Heart left ventricle (tissue), 16 donors: ENCODE results near the gene PPARG. TPM values are rescaled to one million over a fixed set of nuclear protein-coding genes. Genes with fewer than 3 reads are reported as not detected.

ENCODE experiments used
- ATAC-seq, 4 donors: fragments of 200-7000 bp; cut with Tn5 transposase; one replicate each; pipeline ENCODE4 v1.9.1; 2020 to 2022; ENCODE audit warnings: moderate library complexity in 4 of 4, mild to moderate bottlenecking in 3 of 4, moderate number of reproducible peaks in 1 of 4
- DNase-seq, 5 donors: peaks; one replicate each; pipeline ENCODE4 v3.0.0-alpha.2; 2020
- H3K27ac ChIP-seq, 12 donors: fragments of 200-600 bp; sonication (generic) in 4 of 12; one replicate each; pipeline versions ENCODE4 v1.5.0 to v1.8.0; 2016 to 2022; ENCODE audit warnings: mild to moderate bottlenecking in 2 of 12
- H3K27me3 ChIP-seq, 9 donors: fragments of 200-600 bp; sonication (generic) in 2 of 9; one replicate each; pipeline versions ENCODE4 v1.5.1 to v1.8.0; 2016 to 2022; ENCODE audit warnings: mild to moderate bottlenecking in 3 of 9
- H3K36me3 ChIP-seq, 9 donors: fragments of 200-600 bp; sonication (generic) in 2 of 9; one replicate each; pipeline versions ENCODE4 v1.5.0 to v1.8.0; 2018 to 2022; ENCODE audit warnings: mild to moderate bottlenecking in 2 of 9
- H3K4me1 ChIP-seq, 12 donors: fragments of 200-600 bp; sonication (generic) in 4 of 12; one replicate each; pipeline versions ENCODE4 v1.5.0 to v1.8.0; 2016 to 2022; ENCODE audit warnings: mild to moderate bottlenecking in 3 of 12
- H3K4me3 ChIP-seq, 12 donors: fragments of 200-600 bp; sonication (generic) in 4 of 12; one replicate each; pipeline versions ENCODE4 v1.5.0 to v1.8.0; 2017 to 2022; ENCODE audit warnings: mild to moderate bottlenecking in 9 of 12, moderate library complexity in 4 of 12
- H3K9me3 ChIP-seq, 12 donors: fragments of 200-600 bp; sonication (generic) in 4 of 12; one replicate each; pipeline versions ENCODE4 v1.5.0 to v1.8.0; 2016 to 2022; ENCODE audit warnings: mild to moderate bottlenecking in 1 of 12
- POLR2A ChIP-seq, 2 donors: fragments of 450-650 bp; IDR thresholded peaks; one replicate each; pipeline ENCODE4 v1.6.1; 2017; ENCODE audit warnings: antibody characterized with exemption in 2 of 2, mild to moderate bottlenecking in 2 of 2, moderate library complexity in 2 of 2
- WGBS, 4 donors: extraction: QIAGEN DNeasy Blood & Tissue Kit in 2 of 4; methylation state at CpG; one replicate each; pipeline versions ENCODE4 v1.1.5 to v1.1.7; 2013 to 2018; 5-methylcytosine and 5-hydroxymethylcytosine counted together
- intact Hi-C, 10 donors: fragments of 100-400 bp; cut with DNase I; formaldehyde crosslinking; loops; one replicate each; pipeline versions ENCODE4 v1.11.1 to v1.14.2; 2022
- polyA plus RNA-seq, 2 donors: library from polyadenylated mRNA; stranded (reverse); fragments of 200-250 nt; gene quantifications; one replicate each; pipeline ENCODE4 v1.2.3, GENCODE V29; 2013
- total RNA-seq, 9 donors: library from RNA; depleted of rRNA in 2 of 9; stranded (reverse); fragments of >200 nt in 2 of 9; fragmentation: NEBNext Ultra II Directional in 3 of 9; extraction: Animal tissue kit (Norgen Biotek cat#: 25700) in 3 of 9; gene quantifications; one replicate each; pipeline versions ENCODE4 v1.1.0 to v1.2.4, GENCODE V29; 2016 to 2023
- TF ChIP-seq, protein P1 (sequence below), 12 donors: fragments of 200-600 bp; sonication (generic) in 4 of 12; IDR thresholded peaks; one replicate each; pipeline versions ENCODE4 v1.5.0 to v1.8.0; 2018 to 2022; ENCODE audit warnings: antibody characterized with exemption in 12 of 12, mild to moderate bottlenecking in 5 of 12
- donor health status: ischemic (EF 13 %, LVEDD 7.1; RV severe dilation, severe dysfunction).
- donor health status: healthy with polysubstance abuse.
- donor health status: DM: no; HTN: yes; CAD: no.
- donor health status: DM: no; HTN: no; CAD: no.
- donor health status: ischemic (EF 25% LVEDD 6.9; RV normal size, moderate dysfunction).
- donor health status: ischemic (EF 25% LVEDD 5.7; RV mildly dilated, moderate dysfunction).
- donor health status: healthy.
- donor health status: DM: yes; HTN: yes; CAD: no.
- donor health status: ischemic (EF 35%, LVEDD 5.7; RV mildly dilated, moderate dysfunction).
- donor health status: nonischemic (EF 11% LVEDD 7.7; RV severe dilation, severe dysfunction).
- donor health status: DM: yes; HTN: yes; CAD: no.
- donor health status: PGD.
- donor health status: ischemic (EF 29% LVEDD 5.4; RV normal size, mild dysfunction).
- donor health status: nonischemic (EF 23%, LVEDD 6.1; RV moderate dilation, normal function).

PPARG gene
- total and polyA plus RNA-seq, 11 donors: 8.9 to 30.3 (median 20.0) TPM

DNA sequence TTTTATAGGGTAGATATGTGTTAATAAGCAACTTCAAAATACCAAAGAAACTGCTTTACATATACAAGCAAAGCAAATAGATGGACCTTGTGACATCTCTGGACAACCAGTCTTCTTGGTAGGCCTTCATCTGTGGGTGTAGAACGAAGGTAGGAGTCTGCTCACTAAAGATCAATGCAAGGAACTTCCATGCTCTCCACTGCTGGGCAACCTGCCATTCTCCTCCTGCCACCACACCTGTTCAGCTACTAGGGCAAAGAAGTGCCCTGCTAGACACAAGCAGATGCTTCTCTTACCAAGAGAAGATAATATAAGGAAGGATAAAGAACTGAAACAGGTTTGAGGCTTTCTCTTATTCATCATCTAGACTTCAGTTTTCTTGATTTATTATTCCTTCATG, 12.6 kb downstream of the PPARG start:
- intact Hi-C loops: no loop called here
- no peak for ATAC-seq
- H3K36me3 ChIP-seq: no peaks in the 10 kb centered on the region

GRCh38 chr3:12302564-12302963, 13.7 kb downstream of the PPARG start:
- Histone ChIP-seq H3K27ac (no peak overlapping the region), H3K4me1 (peaks cover 0 to 10% (median 0%) of the 10 kb centered on the region in 12 donors), H3K4me3 (no peak overlapping the region), H3K27me3 (no peaks in the 10 kb centered on the region), H3K36me3 (no peaks in the 10 kb centered on the region), H3K9me3 (no peaks in the 10 kb centered on the region)
- TF ChIP-seq, protein P1, sequence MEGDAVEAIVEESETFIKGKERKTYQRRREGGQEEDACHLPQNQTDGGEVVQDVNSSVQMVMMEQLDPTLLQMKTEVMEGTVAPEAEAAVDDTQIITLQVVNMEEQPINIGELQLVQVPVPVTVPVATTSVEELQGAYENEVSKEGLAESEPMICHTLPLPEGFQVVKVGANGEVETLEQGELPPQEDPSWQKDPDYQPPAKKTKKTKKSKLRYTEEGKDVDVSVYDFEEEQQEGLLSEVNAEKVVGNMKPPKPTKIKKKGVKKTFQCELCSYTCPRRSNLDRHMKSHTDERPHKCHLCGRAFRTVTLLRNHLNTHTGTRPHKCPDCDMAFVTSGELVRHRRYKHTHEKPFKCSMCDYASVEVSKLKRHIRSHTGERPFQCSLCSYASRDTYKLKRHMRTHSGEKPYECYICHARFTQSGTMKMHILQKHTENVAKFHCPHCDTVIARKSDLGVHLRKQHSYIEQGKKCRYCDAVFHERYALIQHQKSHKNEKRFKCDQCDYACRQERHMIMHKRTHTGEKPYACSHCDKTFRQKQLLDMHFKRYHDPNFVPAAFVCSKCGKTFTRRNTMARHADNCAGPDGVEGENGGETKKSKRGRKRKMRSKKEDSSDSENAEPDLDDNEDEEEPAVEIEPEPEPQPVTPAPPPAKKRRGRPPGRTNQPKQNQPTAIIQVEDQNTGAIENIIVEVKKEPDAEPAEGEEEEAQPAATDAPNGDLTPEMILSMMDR (IDR thresholded peaks at IDR 0.05): no peak
- TF ChIP-seq POLR2A (IDR thresholded peaks at IDR 0.05): no peak
- DNase-seq (no peak), ATAC-seq (no peak)
- intact Hi-C loops: no loop called here
- 72 to 78% (median 73%) methylated on average over 6 of the region's 6 CpGs for WGBS, 4 donors

More for the DNA sequence above, 12.6 kb downstream of the PPARG start:
- Histone ChIP-seq H3K4me3 (no peak overlapping the region), H3K27ac (no peak overlapping the region), H3K27me3 (no peaks in the 10 kb centered on the region), H3K9me3 (no peaks in the 10 kb centered on the region), H3K4me1 (peaks cover 0 to 9% (median 0%) of the 10 kb centered on the region in 12 donors)
- WGBS, 4 donors: 73 to 85% (median 78%) methylated on average over 1 of the region's 1 CpG
- DNase-seq: no peak
- TF ChIP-seq, protein P1 (IDR thresholded peaks at IDR 0.05): no peak
- TF ChIP-seq POLR2A (IDR thresholded peaks at IDR 0.05): no peak

GRCh38 chr3:12303534-12303933, 14.7 kb downstream of the PPARG start:
- no peaks in the 10 kb centered on the region for H3K36me3 ChIP-seq
- peak overlapping the region in 1 of 12 donors; percentile 51 for H3K27ac ChIP-seq
- no peak overlapping the region for H3K4me3 ChIP-seq
- TF ChIP-seq, protein P1 (IDR thresholded peaks at IDR 0.05): no peak
- TF ChIP-seq POLR2A (IDR thresholded peaks at IDR 0.05): no peak
- 90 to 95% (median 91%) methylated on average over 2 of the region's 2 CpGs for WGBS, 4 donors
- H3K27me3 ChIP-seq: no peaks in the 10 kb centered on the region
- H3K4me1 ChIP-seq: peaks cover 0 to 20% (median 0%) of the 10 kb centered on the region in 12 donors
- intact Hi-C loops: no loop called here
- DNase-seq (no peak), ATAC-seq (no peak)
- H3K9me3 ChIP-seq: no peaks in the 10 kb centered on the region

DNA sequence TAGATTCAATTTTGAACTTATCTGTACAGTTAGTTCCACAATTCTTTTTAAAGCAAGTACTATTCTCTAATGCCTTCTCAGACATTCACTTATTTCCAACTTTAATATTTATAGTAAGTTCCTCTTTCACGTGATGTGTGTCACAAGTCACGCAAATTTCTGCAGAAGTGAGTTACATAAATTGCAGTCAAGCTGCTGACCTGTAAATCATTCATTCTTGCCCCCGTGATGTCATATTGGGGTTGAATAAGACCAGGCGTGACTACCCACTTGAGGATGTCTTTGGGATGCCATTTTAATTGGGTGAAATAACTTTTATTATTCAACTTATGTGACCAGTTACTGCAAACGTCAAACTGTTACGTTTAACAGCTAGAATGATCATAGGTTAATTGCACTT, 15.1 kb downstream of the PPARG start:
- H3K27me3 ChIP-seq: no peaks in the 10 kb centered on the region
- peaks cover 0 to 24% (median 0%) of the 10 kb centered on the region in 12 donors for H3K4me1 ChIP-seq
- no peak for TF ChIP-seq POLR2A (IDR thresholded peaks at IDR 0.05)
- TF ChIP-seq, protein P1 (IDR thresholded peaks at IDR 0.05): no peak
- intact Hi-C loops: no loop called here
- DNase-seq: no peak
- H3K4me3 ChIP-seq: no peak overlapping the region
- 85 to 93% (median 92%) methylated on average over 6 of the region's 6 CpGs for WGBS, 4 donors
- no peaks in the 10 kb centered on the region for H3K9me3 ChIP-seq
- H3K36me3 ChIP-seq: no peaks in the 10 kb centered on the region
- no peak overlapping the region for H3K27ac ChIP-seq
- ATAC-seq: no peak
